ENCODE results near the gene CDC42BPG. TPM values are rescaled to one million over a fixed set of nuclear protein-coding genes. Genes with fewer than 3 reads are reported as not detected.

Gene CDC42BPG
- total and polyA plus RNA-seq, 5 donors: 0.36 to 2.3 (median 0.71) TPM

DNA sequence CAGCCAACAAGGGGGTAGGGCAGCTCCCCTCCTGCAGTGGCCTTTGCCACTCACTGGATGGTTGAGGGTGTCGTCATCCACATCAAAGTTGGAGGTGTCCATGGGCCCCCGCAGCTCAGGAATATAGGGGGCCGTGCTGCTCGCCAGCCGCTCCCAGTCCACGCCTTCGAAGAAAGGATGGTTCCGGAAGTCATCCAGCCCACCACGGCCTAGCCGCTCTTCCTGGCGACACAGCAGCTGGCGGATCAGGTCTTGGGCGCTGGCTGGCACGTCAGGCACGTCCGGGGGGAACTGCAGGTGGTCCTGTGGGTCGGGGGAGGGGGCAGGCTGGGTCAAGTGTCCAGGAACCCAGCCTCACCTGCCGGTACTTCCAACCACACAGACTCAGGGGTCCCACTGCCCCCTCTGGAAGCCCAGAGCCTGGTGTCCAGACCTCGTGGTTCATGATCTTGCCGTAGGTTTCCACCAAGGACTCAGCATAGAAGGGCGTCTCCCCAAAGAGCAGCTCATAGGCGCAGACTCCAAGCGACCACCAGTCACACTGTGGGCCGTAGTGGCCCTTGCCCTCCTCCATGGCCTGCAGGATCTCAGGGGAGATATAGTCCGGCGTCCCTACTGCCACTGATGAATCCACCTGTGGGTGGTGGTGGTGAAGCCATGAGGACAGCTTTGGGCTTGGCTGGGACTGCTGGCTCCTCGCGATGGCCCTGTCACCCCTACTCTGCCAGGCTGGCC is 5.7 kb downstream of the CDC42BPG start:
- 93% methylated on average over 28 of the region's 28 CpGs for WGBS
- ATAC-seq (no peak), DNase-seq (peak in 1 of 3 donors; percentile 43)
- intact Hi-C loops (cut with DNase I): no loop called here
- no peaks in the 10 kb centered on the region for H3K4me1 ChIP-seq (ENCODE audit: control insufficient read depth, insufficient read depth, low read length)
- no peaks in the 10 kb centered on the region for H3K9me3 ChIP-seq (ENCODE audit: control insufficient read depth, low read length)
- no peaks in the 10 kb centered on the region for H3K27me3 ChIP-seq (ENCODE audit: control insufficient read depth, insufficient read depth)
- no peak overlapping the region for H3K4me3 ChIP-seq (ENCODE audit: low read length)
- no peak overlapping the region for H3K27ac ChIP-seq (ENCODE audit: low read length)

DNA sequence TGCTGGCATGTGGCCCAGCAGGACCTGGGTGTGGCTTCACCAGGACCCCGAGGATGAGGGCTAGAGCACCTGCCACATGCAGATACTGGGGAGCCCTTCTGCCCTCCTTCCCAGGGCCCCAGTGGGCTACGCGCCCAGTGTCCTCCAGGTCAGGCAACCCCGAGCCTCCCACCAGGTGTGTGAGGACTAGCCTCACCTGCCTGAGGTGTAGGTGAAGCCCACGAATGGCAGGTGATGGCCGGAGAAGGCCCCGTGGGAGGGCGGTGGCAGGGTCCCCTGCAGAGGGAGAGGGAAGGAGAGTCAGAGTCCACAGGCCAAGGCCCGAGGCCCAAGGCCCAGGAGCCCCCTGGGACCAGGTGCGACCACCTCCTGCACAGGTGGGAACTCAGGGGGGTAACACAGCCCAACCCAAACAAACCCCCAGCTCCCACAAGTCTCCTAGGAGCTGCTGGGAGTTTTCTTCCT is 6.5 kb downstream of the CDC42BPG start:
- intact Hi-C loops (cut with DNase I): no loop called here
- 96% methylated on average over 10 of the region's 10 CpGs for WGBS

DNA sequence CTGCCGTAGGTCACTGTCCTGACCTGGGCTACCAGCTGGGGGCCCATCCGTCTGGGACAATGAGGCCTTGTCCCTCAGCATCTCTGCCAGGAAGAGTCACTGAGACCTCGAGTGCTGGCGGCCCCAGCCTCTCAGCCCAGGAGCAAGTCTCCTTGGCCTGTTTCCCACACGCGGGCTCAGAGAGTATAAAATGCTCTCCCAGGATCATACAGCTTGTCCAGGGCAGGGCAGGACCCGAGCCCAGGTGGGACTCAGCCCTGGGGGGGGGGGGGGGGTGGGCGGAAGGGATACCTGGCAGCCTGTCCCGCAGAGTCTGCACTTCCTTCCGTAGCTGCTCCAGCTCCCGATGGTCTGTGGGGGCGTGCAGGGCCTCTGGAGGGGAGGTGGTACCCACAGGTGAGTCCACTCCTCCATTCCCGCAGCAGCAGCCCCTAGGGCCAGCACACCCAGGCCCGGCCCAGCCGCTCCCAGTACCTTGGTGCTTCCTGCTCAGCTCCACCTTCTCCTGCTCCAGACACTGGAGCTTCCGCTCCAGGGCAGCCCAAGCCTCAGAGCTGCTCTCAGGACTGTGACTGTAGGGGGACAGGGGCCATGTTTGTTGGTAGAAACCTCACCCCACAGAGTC is 7.9 kb downstream of the CDC42BPG start:
- intact Hi-C loops (cut with DNase I): no loop called here
- Histone ChIP-seq H3K4me1 (ENCODE audit: control insufficient read depth, insufficient read depth, low read length) (no peaks in the 10 kb centered on the region), H3K27me3 (ENCODE audit: control insufficient read depth, insufficient read depth) (no peaks in the 10 kb centered on the region), H3K27ac (ENCODE audit: low read length) (no peak overlapping the region), H3K9me3 (ENCODE audit: control insufficient read depth, low read length) (no peaks in the 10 kb centered on the region), H3K4me3 (ENCODE audit: low read length) (no peak overlapping the region)
- DNase-seq: no peak
- ATAC-seq: no peak
- 78% methylated on average over 16 of the region's 16 CpGs for WGBS

More for the DNA sequence above, 6.5 kb downstream of the CDC42BPG start:
- DNase-seq: no peak
- H3K9me3 ChIP-seq (ENCODE audit: control insufficient read depth, low read length): no peaks in the 10 kb centered on the region
- no peak overlapping the region for H3K27ac ChIP-seq (ENCODE audit: low read length)
- no peak overlapping the region for H3K4me3 ChIP-seq (ENCODE audit: low read length)
- H3K4me1 ChIP-seq (ENCODE audit: control insufficient read depth, insufficient read depth, low read length): no peaks in the 10 kb centered on the region
- no peaks in the 10 kb centered on the region for H3K27me3 ChIP-seq (ENCODE audit: control insufficient read depth, insufficient read depth)
- ATAC-seq: no peak

DNA sequence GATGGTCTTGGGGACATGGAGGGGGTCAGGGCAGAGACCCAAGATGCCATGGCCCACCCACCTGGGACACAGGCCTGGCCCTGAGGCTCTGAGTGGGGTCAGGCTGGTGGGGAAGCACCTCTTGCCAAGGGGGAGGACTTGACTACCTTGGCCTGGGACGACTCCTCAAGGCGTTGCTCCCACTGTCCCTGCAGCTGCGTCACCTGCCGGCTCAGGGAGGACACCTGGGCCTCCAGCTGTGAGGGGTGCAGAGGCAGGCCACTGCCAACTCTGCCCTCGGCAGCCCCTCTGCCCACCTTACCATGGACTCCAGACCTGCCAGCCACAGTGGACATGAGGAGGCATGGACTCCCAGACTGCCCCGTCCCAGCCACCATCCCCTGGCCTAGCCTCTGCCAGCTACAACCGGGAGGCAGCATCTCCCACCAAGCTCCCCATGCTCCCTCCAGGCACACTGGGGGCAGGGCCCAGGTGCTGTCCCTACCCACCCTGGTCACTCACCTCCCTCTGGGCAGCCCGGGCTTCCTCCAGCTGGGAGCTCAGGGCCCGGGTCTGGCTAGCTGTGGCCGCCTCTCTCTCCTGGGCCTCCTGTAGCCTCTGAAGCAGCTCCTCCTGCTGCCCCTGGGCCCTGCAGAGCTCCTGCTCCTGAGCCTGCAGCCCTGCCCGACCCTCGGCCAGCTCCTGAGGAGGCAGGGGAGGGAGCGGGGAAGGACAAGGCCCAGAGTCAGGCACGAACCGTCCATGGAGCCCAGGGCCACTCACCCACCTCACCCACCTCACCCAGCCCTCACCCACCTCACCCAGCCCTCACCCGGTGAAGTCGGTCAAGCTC is 8.6 kb downstream of the CDC42BPG start:
- Histone ChIP-seq H3K4me1 (ENCODE audit: control insufficient read depth, insufficient read depth, low read length) (no peaks in the 10 kb centered on the region), H3K9me3 (ENCODE audit: control insufficient read depth, low read length) (no peaks in the 10 kb centered on the region), H3K27me3 (ENCODE audit: control insufficient read depth, insufficient read depth) (no peaks in the 10 kb centered on the region), H3K27ac (ENCODE audit: low read length) (no peak overlapping the region), H3K4me3 (ENCODE audit: low read length) (no peak overlapping the region)
- no peak for DNase-seq
- 92% methylated on average over 17 of the region's 17 CpGs for WGBS
- peak in 1 of 2 donors; percentile 3 for ATAC-seq
- intact Hi-C loops (cut with DNase I): no loop called here

DNA sequence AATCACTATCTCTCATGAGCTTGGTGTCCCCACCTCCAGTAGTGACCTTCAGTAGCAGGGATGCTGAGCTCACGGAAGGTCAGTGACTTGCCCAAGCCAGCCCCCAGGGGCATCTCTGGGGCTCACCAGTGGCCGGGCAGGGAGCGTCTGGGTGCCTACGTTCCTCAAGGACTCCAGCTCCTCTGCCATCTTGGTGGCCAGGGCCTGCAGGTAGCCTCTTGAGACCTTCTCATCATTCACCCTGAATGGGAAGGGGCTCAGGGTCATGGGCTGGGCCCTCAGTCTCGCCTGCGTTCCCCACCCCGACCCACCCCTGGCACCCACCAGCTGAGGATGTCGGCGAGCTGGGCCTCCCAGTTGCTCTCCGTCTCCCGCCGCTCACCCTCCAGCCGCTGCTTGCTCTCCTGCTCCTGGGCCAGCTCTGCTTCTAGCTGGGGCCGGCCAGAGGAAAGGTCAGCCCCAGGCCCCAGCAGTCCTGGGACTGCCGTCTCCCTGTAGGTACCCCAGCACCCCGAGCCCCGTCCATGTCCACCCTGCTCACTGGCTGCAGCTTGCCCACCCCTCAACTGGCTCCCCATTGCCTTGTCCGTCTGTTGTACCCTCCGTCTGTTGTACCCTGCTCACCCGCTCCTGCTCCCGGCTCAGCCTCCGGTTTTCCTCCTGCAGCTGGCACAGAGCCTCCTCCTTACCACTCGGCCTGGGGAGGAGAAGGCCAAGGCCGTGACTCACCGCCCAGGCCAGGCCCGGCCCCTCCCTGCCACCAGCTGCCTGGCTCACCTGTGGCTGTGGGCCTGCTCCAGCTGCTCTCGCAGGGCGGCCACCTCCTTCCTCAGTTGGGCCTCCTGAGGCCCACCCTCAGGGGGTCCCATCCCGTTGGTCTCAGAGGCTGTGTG is 9.5 kb downstream of the CDC42BPG start:
- H3K27ac ChIP-seq (ENCODE audit: low read length): no peak overlapping the region
- H3K9me3 ChIP-seq (ENCODE audit: control insufficient read depth, low read length): no peaks in the 10 kb centered on the region
- peak in 1 of 2 donors; percentile 11 for ATAC-seq
- no peak overlapping the region for H3K4me3 ChIP-seq (ENCODE audit: low read length)
- 84% methylated on average over 29 of the region's 29 CpGs for WGBS
- DNase-seq: no peak
- H3K27me3 ChIP-seq (ENCODE audit: control insufficient read depth, insufficient read depth): no peaks in the 10 kb centered on the region
- H3K4me1 ChIP-seq (ENCODE audit: control insufficient read depth, insufficient read depth, low read length): no peaks in the 10 kb centered on the region
- intact Hi-C loops (cut with DNase I): no loop called here

DNA sequence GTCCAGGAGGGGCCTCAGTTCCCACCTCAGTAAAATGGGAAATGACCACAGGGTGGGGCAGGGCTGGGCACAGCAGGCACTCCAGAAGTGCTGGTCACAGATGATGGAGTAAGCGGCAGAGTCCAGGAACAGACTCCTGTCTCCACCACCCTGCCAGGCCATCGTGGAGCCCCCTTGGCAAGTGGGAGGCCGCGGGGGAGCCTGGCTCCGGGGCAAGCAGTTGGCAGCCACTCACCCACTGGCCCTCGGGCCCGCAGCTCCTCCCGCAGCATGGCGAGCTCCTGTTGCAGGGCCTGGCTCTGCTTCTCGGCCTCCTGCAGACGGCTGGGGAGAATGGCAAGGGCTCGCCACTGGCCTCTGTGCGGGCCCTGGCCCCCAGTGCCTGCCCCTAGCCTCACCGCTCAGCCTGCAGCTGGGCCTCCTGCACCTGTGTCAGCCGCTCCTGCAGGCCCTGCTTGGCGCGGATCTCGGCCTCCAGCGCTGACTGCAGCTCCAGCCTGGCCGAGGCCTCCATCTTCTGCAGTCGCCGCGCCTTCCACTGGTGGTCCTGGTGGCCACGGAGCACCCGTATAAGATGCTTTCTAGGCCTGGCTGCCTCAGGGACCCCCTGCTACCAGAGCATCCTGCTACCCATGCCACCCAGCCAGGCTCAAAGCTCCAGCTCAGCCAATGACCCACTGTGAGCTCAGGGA is 10.3 kb downstream of the CDC42BPG start:
- intact Hi-C loops (cut with DNase I): no loop called here
- no peak overlapping the region for H3K27ac ChIP-seq (ENCODE audit: low read length)
- H3K4me3 ChIP-seq (ENCODE audit: low read length): no peak overlapping the region
- H3K9me3 ChIP-seq (ENCODE audit: control insufficient read depth, low read length): no peaks in the 10 kb centered on the region
- DNase-seq (no peak), ATAC-seq (no peak)
- H3K27me3 ChIP-seq (ENCODE audit: control insufficient read depth, insufficient read depth): no peaks in the 10 kb centered on the region
- H3K4me1 ChIP-seq (ENCODE audit: control insufficient read depth, insufficient read depth, low read length): no peaks in the 10 kb centered on the region
- 91% methylated on average over 25 of the region's 25 CpGs for WGBS

DNA sequence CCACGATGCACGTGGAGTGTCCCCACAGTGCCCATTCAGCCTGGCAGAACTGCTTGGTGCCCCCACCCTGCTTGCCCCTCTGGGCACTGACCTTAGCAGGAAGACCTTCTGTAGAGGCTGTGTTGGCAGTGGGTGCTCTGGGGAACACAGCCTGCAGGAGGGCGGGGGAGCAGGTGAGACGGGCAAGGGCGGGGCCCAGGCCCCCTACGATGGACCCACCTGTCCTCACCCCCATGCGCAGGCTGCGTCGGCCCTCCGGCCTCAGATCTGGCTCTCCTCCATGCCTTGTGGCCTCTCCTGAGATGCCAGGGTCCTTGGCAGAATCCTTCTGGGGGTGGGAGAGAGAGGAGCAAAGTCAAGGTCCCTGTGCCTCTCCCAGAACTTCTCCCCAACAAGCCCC is 10.9 kb downstream of the CDC42BPG start:
- Histone ChIP-seq H3K27ac (ENCODE audit: low read length) (no peak overlapping the region), H3K4me3 (ENCODE audit: low read length) (no peak overlapping the region), H3K4me1 (ENCODE audit: control insufficient read depth, insufficient read depth, low read length) (no peaks in the 10 kb centered on the region), H3K9me3 (ENCODE audit: control insufficient read depth, low read length) (no peaks in the 10 kb centered on the region), H3K27me3 (ENCODE audit: control insufficient read depth, insufficient read depth) (no peaks in the 10 kb centered on the region)
- WGBS: 89% methylated on average over 10 of the region's 10 CpGs
- DNase-seq (no peak), ATAC-seq (no peak)
- intact Hi-C loops (cut with DNase I): no loop called here

DNA sequence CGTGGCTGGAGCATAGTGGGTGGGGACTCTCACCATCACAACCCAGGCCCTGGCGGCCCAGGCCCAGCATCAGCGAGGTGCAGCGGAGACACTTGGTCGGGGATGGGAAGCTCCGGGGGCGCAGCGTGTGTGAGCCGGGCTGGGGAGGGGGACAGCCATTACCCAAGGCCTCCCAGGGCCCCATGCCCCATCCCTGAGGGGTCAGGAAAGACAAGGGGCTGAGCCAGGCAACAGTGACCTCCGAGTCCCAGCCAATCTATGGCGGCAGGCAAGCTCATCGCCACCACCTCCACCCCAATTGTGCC is 11.3 kb downstream of the CDC42BPG start:
- H3K9me3 ChIP-seq (ENCODE audit: control insufficient read depth, low read length): no peaks in the 10 kb centered on the region
- intact Hi-C loops (cut with DNase I): no loop called here
- DNase-seq: no peak
- H3K4me1 ChIP-seq (ENCODE audit: control insufficient read depth, insufficient read depth, low read length): no peaks in the 10 kb centered on the region
- H3K4me3 ChIP-seq (ENCODE audit: low read length): no peak overlapping the region
- no peaks in the 10 kb centered on the region for H3K27me3 ChIP-seq (ENCODE audit: control insufficient read depth, insufficient read depth)
- H3K27ac ChIP-seq (ENCODE audit: low read length): no peak overlapping the region
- 93% methylated on average over 12 of the region's 12 CpGs for WGBS
- ATAC-seq: no peak

DNA sequence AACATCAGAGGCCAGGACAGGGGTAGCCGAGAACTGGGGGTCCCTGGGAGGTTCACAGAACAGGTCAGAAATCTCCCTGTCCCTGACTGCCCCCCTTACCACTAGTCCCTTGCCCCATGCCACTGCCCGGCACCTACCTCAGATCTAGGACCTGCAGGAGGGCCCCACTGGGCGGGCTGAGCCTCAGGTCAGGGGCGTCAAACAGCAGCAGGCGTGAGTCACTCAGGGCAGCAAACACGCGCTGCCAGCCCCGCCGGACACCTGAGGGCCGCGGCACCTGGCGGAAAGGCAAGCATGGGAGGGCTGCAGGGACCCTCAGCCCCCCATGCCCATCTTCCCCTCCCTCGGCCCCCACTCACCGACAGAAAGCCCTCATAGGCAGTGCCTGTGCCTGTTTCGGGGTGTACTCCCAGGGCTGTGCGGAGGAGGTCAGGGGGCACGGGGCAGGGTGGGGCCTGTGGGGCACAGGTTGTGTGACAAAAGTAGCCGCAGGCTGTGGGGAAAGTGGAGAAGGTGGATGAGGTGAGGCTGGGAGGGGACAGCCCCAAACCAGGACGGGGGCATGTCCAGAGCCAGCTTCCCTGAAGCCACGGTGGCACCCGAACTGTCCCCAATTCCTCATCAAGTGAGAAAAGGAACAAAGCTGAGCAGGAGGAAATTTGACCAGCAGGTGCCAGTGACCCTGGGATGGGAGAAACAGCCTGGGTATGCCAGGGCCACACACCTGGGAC is 11.8 kb downstream of the CDC42BPG start:
- no peaks in the 10 kb centered on the region for H3K9me3 ChIP-seq (ENCODE audit: control insufficient read depth, low read length)
- DNase-seq (no peak), ATAC-seq (no peak)
- WGBS: 93% methylated on average over 21 of the region's 21 CpGs
- no peak overlapping the region for H3K4me3 ChIP-seq (ENCODE audit: low read length)
- H3K27me3 ChIP-seq (ENCODE audit: control insufficient read depth, insufficient read depth): no peaks in the 10 kb centered on the region
- intact Hi-C loops (cut with DNase I): no loop called here
- H3K27ac ChIP-seq (ENCODE audit: low read length): no peak overlapping the region
- H3K4me1 ChIP-seq (ENCODE audit: control insufficient read depth, insufficient read depth, low read length): no peaks in the 10 kb centered on the region

Data from right cardiac atrium (tissue), 5 donors.